NCI-H2081 treated with DMSO at 0.1 percent for 48 hours (cell line): ENCODE data around the gene ADGRG7.

ENCODE experiments used
- DNase-seq: peaks from one replicate; lab custom pipeline; 2025; lab: John Stamatoyannopoulos, UW

Gene ADGRG7

GRCh38 chr3:100743535-100743934, 134.1 kb downstream of the ADGRG7 start:
- no peak for DNase-seq

- DNase-seq, result no peak
Measured at GRCh38 chr3:100744671-100745070, 135.3 kb downstream of the ADGRG7 start.
